ENCODE results near the gene NUP93.

NUP93 gene

DNA sequence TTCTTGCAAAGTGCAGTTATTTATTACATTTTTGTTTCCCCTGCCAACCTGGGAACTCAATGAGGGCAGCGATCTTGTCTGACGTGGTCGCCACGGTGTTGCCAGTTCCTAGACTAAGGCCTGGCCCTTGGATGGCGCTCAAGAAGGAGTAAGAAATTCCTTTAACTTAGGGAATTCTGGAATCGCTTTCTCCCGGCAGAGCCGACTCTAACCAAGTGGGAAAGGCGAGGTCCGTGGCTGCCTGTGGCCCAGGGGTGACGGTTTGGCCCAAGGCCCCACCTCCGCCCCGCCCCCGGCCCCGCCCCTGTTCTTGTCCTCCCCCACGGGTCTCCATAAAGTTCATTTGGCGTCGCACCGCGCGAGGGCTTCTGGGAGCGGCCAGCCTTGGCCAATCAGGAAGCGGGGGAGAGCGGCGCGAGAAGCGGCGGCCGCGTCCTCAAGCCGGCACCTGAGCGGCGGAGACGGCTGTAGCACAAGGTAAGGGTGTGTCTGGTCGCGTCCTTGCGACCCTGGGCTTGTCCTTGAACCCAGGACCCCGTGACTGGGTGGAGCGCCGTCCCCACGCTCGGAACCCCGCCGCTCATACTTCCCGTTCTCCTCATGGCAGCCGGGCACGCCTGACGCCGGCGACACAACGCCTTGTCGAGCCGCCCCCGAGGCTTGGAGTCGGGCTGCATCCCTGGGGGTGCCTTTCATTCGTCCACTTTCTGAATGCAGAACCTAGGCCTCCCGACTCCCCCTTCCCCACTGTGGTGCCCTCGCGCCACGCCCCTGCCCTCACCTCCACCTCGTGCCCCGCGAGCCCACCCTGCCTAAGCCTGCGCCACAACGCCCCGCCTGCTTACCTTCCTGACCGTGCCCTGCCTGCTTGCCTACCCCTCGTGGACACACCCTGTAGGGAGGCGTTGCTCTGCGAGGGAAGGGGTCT is at the start of gene NUP93:
Gene NUP93 (plus strand): TSS at position 395 of the 928 bp plus-strand sequence. CDS start 18,119 bp downstream, outside the sequence.
- peak; percentile 79 to 88 for DNase-seq

- DNase-seq: peak; percentile 72 to 84
Measured at GRCh38 chr16:56681939-56682702, 47.8 kb upstream of the NUP93 start, which contains the start of gene MT1X. MT1X (plus strand) TSS chr16:56682470; CDS start chr16:56682541, 71 bp downstream.

GRCh38 chr16:56682703-56683397 is 47.1 kb upstream of the NUP93 start:
- DNase-seq: no peak

DNA sequence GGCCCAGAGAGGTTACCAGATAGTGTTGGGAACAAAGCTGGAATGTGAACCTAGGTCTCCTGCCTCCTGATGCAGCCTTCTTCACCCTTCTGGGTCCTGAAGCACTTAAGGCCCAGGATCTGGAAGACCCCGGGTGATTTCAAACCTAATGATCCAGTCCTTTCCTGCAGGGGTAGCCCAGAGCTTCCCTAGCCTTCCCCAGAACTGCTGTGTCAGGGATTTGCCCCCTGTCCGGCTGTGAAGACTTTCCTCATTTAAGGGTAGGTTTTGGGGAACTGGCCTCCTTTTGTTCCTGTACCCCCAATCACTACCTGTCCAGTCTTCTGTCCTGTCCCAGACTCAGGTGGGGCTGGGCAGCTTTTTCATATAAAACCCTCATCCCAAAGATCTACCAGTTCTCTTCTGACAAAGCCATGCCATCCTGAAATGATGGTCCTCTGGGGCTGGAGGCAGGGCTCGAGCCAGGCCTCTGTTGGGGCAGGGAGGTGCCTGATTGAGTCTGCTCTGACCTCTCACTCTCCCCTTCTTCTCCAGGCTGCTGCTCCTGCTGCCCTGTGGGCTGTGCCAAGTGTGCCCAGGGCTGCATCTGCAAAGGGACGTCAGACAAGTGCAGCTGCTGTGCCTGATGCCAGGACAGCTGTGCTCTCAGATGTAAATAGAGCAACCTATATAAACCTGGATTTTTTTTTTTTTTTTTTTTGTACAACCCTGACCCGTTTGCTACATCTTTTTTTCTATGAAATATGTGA is 46.3 kb upstream of the NUP93 start:
- DNase-seq: no peak

DNA sequence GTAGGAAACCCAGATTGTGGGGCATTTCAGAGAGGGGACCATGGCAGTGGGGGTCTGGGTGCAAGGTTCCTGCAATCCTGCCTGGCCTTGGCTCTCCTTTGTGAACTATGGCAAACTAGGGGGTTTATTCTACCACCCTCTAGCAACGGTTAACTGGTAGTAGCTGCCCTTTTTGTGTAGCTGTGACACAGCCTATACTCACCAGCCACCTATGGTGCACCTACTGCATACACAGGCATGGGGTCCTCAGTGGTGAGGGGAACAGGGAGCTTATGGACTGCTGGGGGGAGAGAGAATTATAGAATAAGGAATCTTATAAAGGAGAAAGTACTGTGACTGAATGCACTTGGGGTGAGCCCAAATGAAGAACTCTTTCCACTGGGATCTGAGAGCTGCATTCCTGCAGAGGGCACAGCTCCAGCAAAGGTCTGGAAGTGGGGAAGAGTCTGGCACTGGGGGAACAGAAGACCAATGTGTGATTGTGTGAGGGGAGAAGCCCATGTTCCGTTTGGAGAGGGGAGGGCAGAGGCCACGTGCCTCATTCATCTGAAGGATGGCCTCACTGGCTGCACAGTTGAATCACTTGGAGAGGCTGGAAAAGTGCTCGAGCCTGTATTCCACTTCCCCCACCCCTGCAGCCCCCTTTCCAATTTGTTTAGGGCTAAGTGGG is 45.5 kb upstream of the NUP93 start:
- no peak for DNase-seq

DNA sequence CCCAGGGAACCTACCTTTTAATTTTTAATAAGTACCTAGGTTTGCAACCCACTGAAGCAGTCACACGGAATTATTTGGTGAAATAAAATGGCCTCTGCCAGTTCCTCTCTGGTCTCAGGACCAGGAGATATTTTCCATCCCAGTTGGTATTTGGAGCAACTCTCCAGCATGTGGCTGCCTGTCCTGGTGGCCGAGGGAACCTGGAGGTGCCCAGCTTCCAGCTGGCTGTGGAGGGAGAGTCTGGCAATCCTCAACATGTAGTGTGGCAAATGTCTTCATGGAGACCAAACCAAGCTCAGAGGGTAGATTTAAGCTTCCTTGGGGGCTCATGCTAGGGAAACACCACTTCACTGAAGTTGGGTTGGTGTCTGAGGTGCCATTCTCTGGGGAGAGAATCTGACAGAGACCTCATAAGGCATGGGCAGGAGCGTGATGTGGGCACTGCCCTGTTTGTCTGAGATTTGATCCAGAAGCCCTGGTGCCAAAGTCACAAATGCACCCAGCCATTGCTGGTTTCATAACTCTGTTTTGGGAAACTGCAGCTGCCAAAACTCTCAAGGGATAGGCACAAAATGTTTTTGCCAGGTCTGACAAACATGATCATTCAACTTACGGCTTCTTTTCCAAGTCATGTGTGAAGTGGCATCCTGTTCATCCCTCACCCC is 44.9 kb upstream of the NUP93 start:
- no peak for DNase-seq

DNA sequence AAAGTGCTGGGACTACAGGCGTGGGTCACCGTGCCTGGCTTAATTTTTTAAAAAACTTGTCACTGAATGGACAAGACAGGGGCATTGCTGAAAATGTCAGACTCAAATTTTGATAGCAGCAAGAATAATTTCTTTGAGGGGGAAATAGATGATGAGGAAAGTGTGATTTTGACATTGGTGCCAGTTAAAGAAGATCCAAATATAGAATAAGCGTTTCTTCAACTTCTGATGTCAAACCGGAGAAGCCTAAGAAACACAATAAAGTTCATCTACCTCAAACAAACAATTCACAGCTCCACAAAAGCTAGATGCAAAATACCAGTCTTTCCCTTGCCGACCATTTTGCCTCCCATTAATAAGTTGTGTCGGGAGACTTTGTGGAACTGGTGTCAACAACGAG is 43.2 kb upstream of the NUP93 start:
- DNase-seq: no peak

DNA sequence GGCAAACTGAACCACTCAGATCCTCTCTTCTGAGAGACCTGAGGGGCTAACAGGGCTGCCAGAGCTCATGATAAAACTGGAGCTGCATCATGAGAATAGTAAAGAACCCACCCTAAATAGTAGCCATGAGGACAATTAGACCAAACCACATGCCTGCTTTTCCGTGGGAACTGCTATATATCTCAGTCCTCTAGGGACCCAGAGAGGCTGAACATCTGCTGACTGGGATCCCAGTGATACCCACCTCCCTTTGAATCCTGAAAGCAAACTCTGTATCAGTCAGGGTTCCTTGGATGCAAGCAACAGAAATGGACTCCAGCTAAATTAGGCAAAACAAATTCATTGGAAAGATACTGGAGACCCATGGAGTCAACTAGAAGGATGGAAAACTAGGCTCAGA is 41.2 kb upstream of the NUP93 start:
- DNase-seq: no peak

DNA sequence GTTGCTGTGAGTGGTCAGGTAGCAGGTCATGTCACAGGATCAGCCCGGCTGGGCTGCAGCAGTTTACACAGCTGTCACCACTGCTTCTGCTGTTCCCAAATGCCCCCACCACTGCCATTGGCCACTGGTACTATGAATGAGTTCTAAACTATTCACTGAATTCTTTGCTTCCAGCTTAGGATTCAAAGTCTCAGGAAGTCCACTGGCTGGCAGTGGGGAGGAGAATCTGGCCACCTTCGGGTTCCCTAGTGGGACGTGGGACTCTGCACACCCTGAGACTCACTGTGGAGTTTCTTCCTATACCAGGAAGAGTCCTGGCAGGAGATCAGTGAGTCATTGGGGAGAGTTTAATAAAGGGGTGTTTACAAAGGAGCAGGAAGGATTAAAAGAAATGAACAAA is 40.8 kb upstream of the NUP93 start:
- no peak for DNase-seq

DNA sequence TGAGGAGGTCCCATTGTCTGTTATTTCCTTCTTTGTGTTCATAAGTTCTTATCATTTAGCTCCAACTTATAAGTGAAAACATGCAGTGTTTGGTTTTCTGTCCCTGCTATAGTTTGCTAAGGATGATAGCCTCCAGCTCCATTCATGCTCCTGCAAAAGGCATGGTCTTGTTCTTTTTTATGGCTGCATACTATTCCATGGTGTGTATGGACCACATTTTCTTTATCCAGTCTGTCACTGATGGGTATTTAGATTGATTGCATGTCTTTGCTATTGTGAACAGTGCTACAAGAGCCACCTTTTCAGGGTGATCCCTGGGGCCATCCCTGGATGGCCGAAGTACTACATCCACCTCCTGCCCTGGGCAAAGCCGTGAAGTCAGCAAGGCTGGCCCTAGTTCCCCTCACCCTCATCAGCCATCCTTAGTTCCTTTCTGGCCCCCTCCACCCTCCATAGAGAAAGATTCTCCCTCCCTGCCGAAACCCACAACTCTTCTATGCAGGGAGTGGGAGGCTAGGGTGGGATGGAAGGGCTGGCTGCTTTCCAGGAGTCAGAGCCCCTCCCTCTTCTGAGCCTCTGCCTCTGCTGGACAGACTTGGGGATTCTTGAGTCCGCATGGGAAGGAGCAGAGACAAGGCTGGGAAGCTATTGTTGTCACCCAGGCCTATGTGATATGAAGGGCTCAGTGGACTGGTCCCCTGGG is 39.4 kb upstream of the NUP93 start:
- DNase-seq: no peak

DNA sequence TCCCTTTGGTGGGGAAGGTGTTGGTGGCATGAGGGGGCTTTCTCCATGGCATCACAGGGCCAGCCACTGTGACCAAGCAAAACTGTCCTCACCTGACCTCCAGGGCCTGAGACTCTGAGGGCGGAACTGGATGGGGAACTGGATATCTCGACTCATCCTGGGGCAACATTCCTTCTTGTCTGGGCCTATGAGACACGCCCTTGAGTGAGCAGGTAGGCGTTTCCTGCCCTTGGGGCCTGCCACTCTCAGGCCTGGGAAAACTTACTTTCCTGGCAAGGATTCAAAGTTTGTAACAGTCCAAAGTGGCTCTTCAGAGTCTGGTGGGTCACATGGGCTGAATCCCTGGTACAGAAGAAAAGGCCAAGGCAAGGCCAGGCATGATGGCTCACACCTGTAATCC is 38.0 kb upstream of the NUP93 start:
- DNase-seq: no peak

- no peak for DNase-seq
Measured at GRCh38 chr16:56695246-56695645, 34.7 kb upstream of the NUP93 start.

- no peak for DNase-seq
Measured at GRCh38 chr16:56697456-56698155, 32.3 kb upstream of the NUP93 start.

DNA sequence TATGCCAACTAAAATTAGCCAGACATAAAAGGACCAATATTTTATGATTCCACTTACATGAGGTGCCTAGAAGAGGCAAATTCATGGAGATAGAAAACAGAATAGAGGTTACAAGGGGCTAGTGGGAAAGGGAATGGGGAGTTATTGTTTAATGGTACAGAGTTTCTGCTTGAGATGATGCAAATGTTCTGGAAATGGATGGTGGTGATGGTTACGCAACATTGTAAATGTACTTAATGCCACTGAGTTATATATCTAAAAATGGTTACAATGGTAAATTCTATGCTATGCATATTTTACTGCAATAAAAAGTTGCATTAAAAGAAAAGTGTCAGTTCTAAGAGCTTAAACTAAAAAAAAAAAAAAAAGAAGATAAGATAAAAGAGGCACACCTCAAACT is 29.7 kb upstream of the NUP93 start:
- no peak for DNase-seq

- no peak for DNase-seq
Measured at GRCh38 chr16:56700631-56701030, 29.3 kb upstream of the NUP93 start.

- no peak for DNase-seq
Measured at GRCh38 chr16:56701534-56701933, 28.4 kb upstream of the NUP93 start.

GRCh38 chr16:56702836-56703235 is 27.1 kb upstream of the NUP93 start:
- no peak for DNase-seq

- DNase-seq: no peak
Measured at GRCh38 chr16:56708525-56709442, 21.1 kb upstream of the NUP93 start.

Data from NCI-H2081 (cell line).